AG04450 (cell line): Measurements from ENCODE around the gene PAX7. TPM values are rescaled to one million over a fixed set of nuclear protein-coding genes. Genes with fewer than 3 reads are reported as not detected.

Experiments used
- CTCF ChIA-PET: fragments of 300-600, 350-600 bp; formaldehyde crosslinking; extraction: SDS; loops from one replicate; lab custom pipeline; 2022; ENCODE audit warnings: antibody characterized with exemption, inconsistent platforms; lab: Charles Lee
- POLR2A ChIA-PET: fragments of 350-600 bp; formaldehyde crosslinking; extraction: SDS; loops from one replicate; lab custom pipeline; 2021; ENCODE audit warnings: antibody characterized with exemption, inconsistent platforms; lab: Yijun Ruan, JAX
- DNase-seq: peaks from one replicate; pipeline ENCODE4 v3.0.0-alpha.2; 2011; ENCODE audit warnings: low read depth, low spot score
- H3K27ac ChIP-seq: one replicate; pipeline ENCODE4 v1.5.1; 2012; ENCODE audit warnings: low read depth, low read length, control low read depth
- H3K27me3 ChIP-seq: one replicate; pipeline ENCODE4 v1.6.0; 2012; ENCODE audit warnings: low read length; ENCODE audit not compliant: control insufficient read depth, insufficient read depth
- H3K4me3 ChIP-seq: 2 replicates; pipeline ENCODE4 v1.5.1; 2011; ENCODE audit warnings: mild to moderate bottlenecking, low read depth, low read length, control low read depth
- H3K9me3 ChIP-seq: 2 replicates; pipeline ENCODE4 v1.5.1; 2012; ENCODE audit warnings: low read length; ENCODE audit not compliant: control insufficient read depth, insufficient read depth
- polyA plus RNA-seq: library from polyadenylated mRNA; depleted of rRNA; stranded (reverse); fragments of >200 nt; gene quantifications from 2 replicates; pipeline ENCODE4 v1.2.3, GENCODE V29; 2011
- TF ChIP-seq, protein P1 (sequence below): IDR thresholded peaks from 2 replicates; pipeline ENCODE4 v1.5.1; 2011; ENCODE audit warnings: low read depth, low read length, control low read depth, inconsistent platforms

Gene PAX7
- polyA plus RNA-seq, 1 experiment: not detected

DNA sequence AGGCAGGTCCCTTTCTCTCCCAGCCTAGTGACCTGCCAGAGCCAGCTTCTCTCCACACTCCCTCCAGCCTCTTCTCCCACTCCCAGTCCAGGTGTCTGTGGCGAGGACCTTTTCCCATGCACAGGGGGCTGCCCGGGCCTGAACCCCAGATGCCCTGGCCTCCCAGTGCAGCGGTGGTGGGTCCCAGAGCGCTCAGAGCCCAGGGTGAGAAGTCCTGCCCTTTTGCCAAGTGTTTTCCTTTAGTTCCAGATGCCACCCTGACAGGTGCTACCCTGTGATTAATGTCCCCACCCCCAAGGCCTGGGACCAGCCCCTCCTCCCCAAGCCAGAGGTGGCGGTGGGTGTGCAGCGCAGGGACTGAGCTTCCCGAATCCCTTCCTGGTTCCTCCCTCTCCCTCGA lies 90.4 kb downstream of the PAX7 start:
- Histone ChIP-seq H3K27me3 (peaks cover 20% of the 10 kb centered on the region), H3K4me3 (no peak overlapping the region), H3K27ac (no peak overlapping the region), H3K9me3 (no peaks in the 10 kb centered on the region)
- TF ChIP-seq, protein P1, sequence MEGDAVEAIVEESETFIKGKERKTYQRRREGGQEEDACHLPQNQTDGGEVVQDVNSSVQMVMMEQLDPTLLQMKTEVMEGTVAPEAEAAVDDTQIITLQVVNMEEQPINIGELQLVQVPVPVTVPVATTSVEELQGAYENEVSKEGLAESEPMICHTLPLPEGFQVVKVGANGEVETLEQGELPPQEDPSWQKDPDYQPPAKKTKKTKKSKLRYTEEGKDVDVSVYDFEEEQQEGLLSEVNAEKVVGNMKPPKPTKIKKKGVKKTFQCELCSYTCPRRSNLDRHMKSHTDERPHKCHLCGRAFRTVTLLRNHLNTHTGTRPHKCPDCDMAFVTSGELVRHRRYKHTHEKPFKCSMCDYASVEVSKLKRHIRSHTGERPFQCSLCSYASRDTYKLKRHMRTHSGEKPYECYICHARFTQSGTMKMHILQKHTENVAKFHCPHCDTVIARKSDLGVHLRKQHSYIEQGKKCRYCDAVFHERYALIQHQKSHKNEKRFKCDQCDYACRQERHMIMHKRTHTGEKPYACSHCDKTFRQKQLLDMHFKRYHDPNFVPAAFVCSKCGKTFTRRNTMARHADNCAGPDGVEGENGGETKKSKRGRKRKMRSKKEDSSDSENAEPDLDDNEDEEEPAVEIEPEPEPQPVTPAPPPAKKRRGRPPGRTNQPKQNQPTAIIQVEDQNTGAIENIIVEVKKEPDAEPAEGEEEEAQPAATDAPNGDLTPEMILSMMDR: no peak
- no peak for DNase-seq
- CTCF ChIA-PET: no interaction called here
- POLR2A ChIA-PET: no interaction called here

- DNase-seq: no peak
- TF ChIP-seq, protein P1: no peak
- H3K9me3 ChIP-seq: no peaks in the 10 kb centered on the region
- H3K27me3 ChIP-seq: peaks cover 17% of the 10 kb centered on the region
- no peak overlapping the region for H3K27ac ChIP-seq
- no peak overlapping the region for H3K4me3 ChIP-seq
- ChIA-PET POLR2A (no interaction called here), CTCF (no interaction called here)
These were observed 91.1 kb downstream of the PAX7 start for GRCh38 chr1:18721776-18722175.

GRCh38 chr1:18722270-18722669 lies 91.6 kb downstream of the PAX7 start:
- Histone ChIP-seq H3K9me3 (no peaks in the 10 kb centered on the region), H3K4me3 (no peak overlapping the region), H3K27ac (no peak overlapping the region), H3K27me3 (peaks cover 16% of the 10 kb centered on the region)
- no peak for DNase-seq
- TF ChIP-seq, protein P1: no peak
- CTCF ChIA-PET: no interaction called here
- POLR2A ChIA-PET: no interaction called here

DNA sequence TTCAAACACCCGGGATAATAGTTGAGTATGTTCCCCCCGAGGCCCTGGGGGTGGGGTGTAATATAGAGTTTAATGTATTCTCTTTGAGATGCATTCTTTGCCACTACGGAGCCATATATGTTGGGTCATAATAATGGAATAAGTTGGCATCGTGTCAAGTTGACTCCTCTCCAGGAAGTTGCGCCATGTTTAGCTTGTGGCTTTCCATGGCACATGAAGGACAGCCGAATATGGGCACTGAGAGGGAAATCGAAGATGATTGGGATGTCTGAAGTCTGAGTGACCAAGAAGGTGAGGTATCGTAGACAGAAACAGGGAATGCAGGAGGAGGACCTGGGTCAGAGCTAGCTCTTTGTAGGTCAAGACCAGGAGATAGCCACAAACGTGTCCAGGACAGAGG lies 92.6 kb downstream of the PAX7 start:
- H3K4me3 ChIP-seq: no peak overlapping the region
- H3K9me3 ChIP-seq: no peaks in the 10 kb centered on the region
- H3K27me3 ChIP-seq: peaks cover 7% of the 10 kb centered on the region
- POLR2A ChIA-PET: no interaction called here
- CTCF ChIA-PET: no interaction called here
- TF ChIP-seq, protein P1: no peak
- DNase-seq: no peak
- H3K27ac ChIP-seq: no peak overlapping the region

DNA sequence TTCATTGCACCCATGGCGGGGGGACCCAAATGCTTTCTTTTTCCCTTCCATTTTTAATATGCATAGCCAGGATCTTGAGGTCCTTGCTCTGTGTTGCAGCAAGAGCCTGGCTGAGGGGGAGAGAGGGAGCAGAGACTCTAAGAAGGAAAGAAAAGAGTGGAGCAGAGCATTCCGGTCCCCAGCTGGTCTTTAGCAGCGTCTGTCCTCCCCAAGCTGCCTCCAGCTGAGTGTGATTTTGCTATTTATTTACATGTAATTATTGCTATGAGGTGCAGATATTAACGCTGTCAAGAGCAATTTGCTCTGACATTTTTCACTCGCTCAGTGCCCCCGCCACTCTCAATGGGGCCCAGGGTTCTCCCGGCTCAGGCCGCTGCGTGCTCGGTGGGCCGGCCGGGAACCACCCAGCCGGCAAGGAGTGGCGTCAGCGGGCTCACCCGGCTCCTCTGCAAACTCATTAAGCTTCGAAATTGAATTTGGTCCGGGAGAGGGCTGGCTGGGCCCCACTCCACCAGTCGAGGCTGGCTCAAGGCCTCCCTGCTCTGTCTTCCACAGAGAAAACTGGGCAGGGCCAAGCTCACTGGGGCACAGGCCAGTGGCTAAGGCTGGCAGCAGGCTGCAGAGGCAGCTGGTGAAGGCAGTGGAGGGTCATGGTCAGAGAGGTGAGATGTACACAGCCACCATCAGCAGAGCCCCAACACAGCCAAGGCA lies 93.2 kb downstream of the PAX7 start:
- H3K4me3 ChIP-seq: no peak overlapping the region
- no peak for DNase-seq
- ChIA-PET POLR2A (no interaction called here), CTCF (no interaction called here)
- H3K27ac ChIP-seq: no peak overlapping the region
- H3K27me3 ChIP-seq: peaks cover 7% of the 10 kb centered on the region
- TF ChIP-seq, protein P1: no peak
- H3K9me3 ChIP-seq: no peaks in the 10 kb centered on the region
